ENCODE measurements around the gene TNFRSF19. TPM values are rescaled to one million over a fixed set of nuclear protein-coding genes. Genes with fewer than 3 reads are reported as not detected.
A peak's percentile ranks its signal among the peaks of the same experiment; 100 is the strongest.

The TNFRSF19 gene
- total and polyA plus RNA-seq, 2 of the 4 experiments (the other 2 are of a cell fraction), result 18.6 to 26.3 TPM

- in situ Hi-C loops (cut with MboI; ENCODE audit: low sequenced_read_pairs) (no loop called here), dilution Hi-C loops (cut with HindIII; ENCODE audit: low sequenced_read_pairs, unreplicated experiment) (no loop called here), intact Hi-C loops (cut with micrococcal nuclease) (no loop called here)
- Histone ChIP-seq H2BK5ac (ENCODE audit: low read depth, low read length, poor library complexity, severe bottlenecking) (no peak overlapping the region), H3K9ac (ENCODE audit: low read depth, low read length) (no peak overlapping the region), H3K56ac (ENCODE audit: extremely low read depth, insufficient read depth, low read length) (no peak overlapping the region), H2BK20ac (ENCODE audit: low read depth, low read length) (no peak overlapping the region), H4K91ac (ENCODE audit: insufficient read depth, low read depth, low read length) (no peak overlapping the region; the same call in 1 of the 2 replicates), H3K79me1 (ENCODE audit: low read depth in 1 of 2, low read length in 2 of 2) (peaks cover 0 to 6% of the 10 kb centered on the region in 2 experiments; a peak in 1 of 4 replicates), H3K4me3 (ENCODE audit: insufficient read depth, low read depth, low read length) (no peak overlapping the region), H3K9me1 (ENCODE audit: insufficient read depth, low read length) (no peaks in the 10 kb centered on the region), H3K27ac (ENCODE audit: insufficient read depth, low read length) (no peak overlapping the region), H3K4ac (ENCODE audit: low read depth, low read length) (no peak overlapping the region), H4K20me1 (ENCODE audit: insufficient read depth, low read length) (no peaks in the 10 kb centered on the region), H2AFZ (replicated peaks; ENCODE audit: low read length, poor library complexity) (no peak overlapping the region), H2AK5ac (ENCODE audit: low read depth, low read length) (no peak overlapping the region), H4K8ac (ENCODE audit: low read depth in 2 of 2, low read length in 2 of 2) (no peak overlapping the region), H2BK120ac (ENCODE audit: low read depth, low read length) (no peak overlapping the region), H2AK9ac (replicated peaks; ENCODE audit: low read depth, low read length, poor library complexity) (no peak overlapping the region), H2BK15ac (ENCODE audit: low read depth, low read length) (no peak overlapping the region), H3K27me3 (ENCODE audit: control insufficient read depth, insufficient read depth, low read length) (no peaks in the 10 kb centered on the region), H3K18ac (ENCODE audit: low read depth, low read length) (0 out of 2 replicates have a peak overlapping the region, but pooled peaks have one; percentile 11), H3K36me3 (ENCODE audit: control insufficient read depth, insufficient read depth, low read length) (peaks cover 20% of the 10 kb centered on the region; the same call in 1 of the 2 replicates), H3K23ac (ENCODE audit: low read depth, low read length) (no peak overlapping the region), H4K5ac (ENCODE audit: low read depth, low read length) (no peak overlapping the region), H3K14ac (replicated peaks; ENCODE audit: low read depth, low read length) (no peak overlapping the region), H3K4me1 (ENCODE audit: control insufficient read depth, insufficient read depth, low read length) (no peaks in the 10 kb centered on the region; the same call in 1 of the 2 replicates), H3K4me2 (ENCODE audit: low read depth, low read length) (no peak overlapping the region), H3K9me3 (ENCODE audit: control insufficient read depth, insufficient read depth, low read length) (no peaks in the 10 kb centered on the region)
- POLR2A ChIA-PET (ENCODE audit: unreplicated experiment), result no interaction called here
- no peak for ATAC-seq (ENCODE audit: low read depth)
- DNase-seq, result no peak
- WGBS, 2 experiments (ENCODE audit: extremely low coverage in 2 of 2, insufficient read length in 1 of 2), result no CpG with 5 or more reads among the region's 3 CpGs
- no peak for TF ChIP-seq CTCF (conservative IDR thresholded peaks at IDR 0.05; ENCODE audit: low read depth, low read length)
- TF ChIP-seq RFX5 (IDR thresholded peaks at IDR 0.05; ENCODE audit: low read depth, low read length), result no peak
- no peak for TF ChIP-seq MAFK (IDR thresholded peaks at IDR 0.05; ENCODE audit: low read depth, low read length)
- TF ChIP-seq CHD1 (IDR thresholded peaks at IDR 0.05; ENCODE audit: low read depth, low read length), result no peak
- no peak for TF ChIP-seq RAD21 (IDR thresholded peaks at IDR 0.05; ENCODE audit: low read length)
- TF ChIP-seq ELK1 (IDR thresholded peaks at IDR 0.05; ENCODE audit: borderline replicate concordance, low read depth, low read length), result no peak
- TF ChIP-seq MXI1 (IDR thresholded peaks at IDR 0.05; ENCODE audit: borderline replicate concordance, low read depth, low read length), result no peak
- TF ChIP-seq CEBPB (IDR thresholded peaks at IDR 0.05; ENCODE audit: low read depth, low read length), result no peak
- TF ChIP-seq POLR2A (IDR thresholded peaks at IDR 0.05; ENCODE audit: low read depth, low read length), result no peak
- no peak for TF ChIP-seq FOS (IDR thresholded peaks at IDR 0.05; ENCODE audit: low read depth, low read length)
- TF ChIP-seq SMC3 (IDR thresholded peaks at IDR 0.05; ENCODE audit: low read depth, low read length), result no peak
- TF ChIP-seq USF2 (IDR thresholded peaks at IDR 0.05; ENCODE audit: low read depth, low read length), result no peak
- no peak for TF ChIP-seq MAZ (IDR thresholded peaks at IDR 0.05; ENCODE audit: borderline replicate concordance, low read depth, low read length)
- TF ChIP-seq BHLHE40 (IDR thresholded peaks at IDR 0.05; ENCODE audit: low read depth, low read length), result no peak
- CTCF ChIA-PET, result interaction anchor here (1.3 kb wide), 1 partner anchor 12 kb away, joined by 3 read pairs; no protein-coding TSS in a partner anchor
- BruUV-seq (replicated peaks), result no TSS peak
Observed at GRCh38 chr13:23599083-23599925, 29.1 kb downstream of the TNFRSF19 start.

Measured in IMR-90 (cell line).